Large intestine (tissue), 3 donors: ENCODE results near the gene SIK3. TPM values are rescaled to one million over a fixed set of nuclear protein-coding genes. Genes with fewer than 3 reads are reported as not detected.

Experiments used
- DNase-seq, 2 donors: peaks; one replicate each; pipeline versions ENCODE4 v3.0.0 to v3.0.0-alpha.2; 2013
- H3K27ac ChIP-seq: one replicate; pipeline ENCODE4 v1.5.1; 2013; ENCODE audit warnings: low read length
- H3K27me3 ChIP-seq: 2 replicates; pipeline ENCODE4 v1.6.1; 2013; ENCODE audit warnings: low read length; ENCODE audit not compliant: control insufficient read depth, insufficient read depth
- H3K36me3 ChIP-seq: 2 replicates; pipeline ENCODE4 v1.6.1; 2013; ENCODE audit warnings: low read length; ENCODE audit not compliant: control insufficient read depth, insufficient read depth
- H3K4me1 ChIP-seq: one replicate; pipeline ENCODE4 v1.6.1; 2013; ENCODE audit warnings: low read length; ENCODE audit not compliant: control insufficient read depth, insufficient read depth
- H3K4me3 ChIP-seq: one replicate; pipeline ENCODE4 v1.5.1; 2013; ENCODE audit warnings: low read length
- H3K9me3 ChIP-seq: one replicate; pipeline ENCODE4 v1.6.1; 2013; ENCODE audit warnings: mild to moderate bottlenecking, low read depth, low read length, moderate library complexity; ENCODE audit not compliant: control insufficient read depth
- WGBS: methylation state at CpG from one replicate; pipeline ENCODE4 v1.1.5; 2013; ENCODE audit warnings: low lambda C conversion rate; ENCODE audit not compliant: insufficient coverage; 5-methylcytosine and 5-hydroxymethylcytosine counted together
- polyA plus RNA-seq: library from polyadenylated mRNA; unstranded; fragments of 120-200 nt; gene quantifications from one replicate; pipeline ENCODE4 v1.2.1, GENCODE V29; 2013

SIK3 gene
- polyA plus RNA-seq, 1 donor: 34.6 TPM

- no peaks in the 10 kb centered on the region for H3K36me3 ChIP-seq
- no peaks in the 10 kb centered on the region for H3K27me3 ChIP-seq
- DNase-seq: no peak
- H3K4me1 ChIP-seq: peaks cover 15% of the 10 kb centered on the region
- no peak overlapping the region for H3K27ac ChIP-seq
- no peaks in the 10 kb centered on the region for H3K9me3 ChIP-seq
- 100% methylated on average over 2 of the region's 5 CpGs for WGBS
- no peak overlapping the region for H3K4me3 ChIP-seq
These were observed 5.2 kb downstream of the SIK3 start for GRCh38 chr11:117092951-117093590.

- H3K4me3 ChIP-seq: no peak overlapping the region
- no peaks in the 10 kb centered on the region for H3K9me3 ChIP-seq
- H3K27ac ChIP-seq: no peak overlapping the region
- peaks cover 15% of the 10 kb centered on the region for H3K4me1 ChIP-seq
- no peaks in the 10 kb centered on the region for H3K27me3 ChIP-seq
- WGBS: no CpG with 5 or more reads among the region's 4 CpGs
- H3K36me3 ChIP-seq: no peaks in the 10 kb centered on the region
- DNase-seq: no peak
These were observed 6.3 kb downstream of the SIK3 start for GRCh38 chr11:117091753-117092477.

- peaks cover under 1% of the 10 kb centered on the region for H3K4me1 ChIP-seq
- H3K27ac ChIP-seq: no peak overlapping the region
- H3K9me3 ChIP-seq: no peaks in the 10 kb centered on the region
- WGBS: no CpG with 5 or more reads among the region's 5 CpGs
- H3K4me3 ChIP-seq: no peak overlapping the region
- DNase-seq: no peak
- H3K27me3 ChIP-seq: no peaks in the 10 kb centered on the region
- no peaks in the 10 kb centered on the region for H3K36me3 ChIP-seq
These were observed 8.0 kb downstream of the SIK3 start for GRCh38 chr11:117090111-117090706.

GRCh38 chr11:117089685-117090084 is 8.5 kb downstream of the SIK3 start:
- WGBS: 100% methylated on average over 1 of the region's 7 CpGs

GRCh38 chr11:117087446-117087845 is 10.8 kb downstream of the SIK3 start:
- Histone ChIP-seq H3K4me3 (no peak overlapping the region), H3K36me3 (no peaks in the 10 kb centered on the region), H3K4me1 (no peaks in the 10 kb centered on the region), H3K27me3 (no peaks in the 10 kb centered on the region), H3K27ac (no peak overlapping the region), H3K9me3 (no peaks in the 10 kb centered on the region)
- WGBS: 100% methylated on average over 3 of the region's 3 CpGs
- no peak for DNase-seq

More at GRCh38 chr11:117089685-117090084, 8.5 kb downstream of the SIK3 start:
- H3K36me3 ChIP-seq: no peaks in the 10 kb centered on the region
- no peaks in the 10 kb centered on the region for H3K9me3 ChIP-seq
- DNase-seq: no peak
- H3K4me3 ChIP-seq: no peak overlapping the region
- no peaks in the 10 kb centered on the region for H3K4me1 ChIP-seq
- H3K27ac ChIP-seq: no peak overlapping the region
- no peaks in the 10 kb centered on the region for H3K27me3 ChIP-seq

- Histone ChIP-seq H3K4me3 (no peak overlapping the region), H3K27me3 (no peaks in the 10 kb centered on the region), H3K9me3 (no peaks in the 10 kb centered on the region), H3K4me1 (no peaks in the 10 kb centered on the region), H3K27ac (no peak overlapping the region), H3K36me3 (no peaks in the 10 kb centered on the region)
- DNase-seq: no peak
- no CpG with 5 or more reads among the region's 4 CpGs for WGBS
These were observed 13.2 kb downstream of the SIK3 start for GRCh38 chr11:117084992-117085391.

DNA sequence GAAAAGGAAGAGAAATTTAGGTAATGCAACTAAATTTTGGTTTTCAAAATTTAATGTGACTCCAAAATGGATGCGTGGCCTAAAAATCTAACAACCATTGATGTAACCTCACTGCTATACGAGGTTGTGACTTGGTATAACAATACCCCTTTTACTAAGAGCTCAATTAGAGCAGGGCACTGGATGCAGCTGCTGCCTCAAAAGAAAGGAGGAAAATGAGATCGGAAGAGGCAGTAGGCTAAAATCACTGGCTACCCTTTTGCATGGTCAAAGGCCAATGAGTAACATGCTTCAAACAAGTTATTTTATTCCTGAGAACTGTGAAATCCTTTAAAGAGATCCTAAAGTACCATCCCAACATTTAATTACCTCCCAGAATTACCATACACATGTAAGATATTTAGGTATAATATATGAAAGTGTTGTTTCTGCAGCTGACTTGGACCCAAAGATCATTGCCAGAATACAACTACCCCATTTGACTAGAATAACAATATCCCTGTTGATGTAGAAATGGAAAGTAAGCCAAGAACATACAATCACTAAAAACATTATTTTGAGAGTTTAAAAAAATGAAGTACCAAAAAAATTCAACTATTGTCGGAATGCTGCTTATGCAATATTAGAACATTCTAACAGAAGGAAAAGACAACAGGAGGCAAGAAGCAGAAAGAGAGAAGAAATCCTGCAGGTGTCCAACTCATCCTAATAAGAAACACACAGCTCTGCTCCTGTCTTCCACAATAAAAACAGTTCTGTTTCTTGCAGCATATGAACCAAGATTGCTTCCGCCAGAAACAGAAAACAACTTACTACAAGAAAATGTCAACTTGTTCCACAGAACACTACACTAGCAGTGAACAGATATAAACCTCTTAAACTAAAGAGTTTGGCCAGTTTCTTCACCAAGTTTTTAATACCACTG is 15.0 kb downstream of the SIK3 start:
- H3K4me3 ChIP-seq: no peak overlapping the region
- H3K27ac ChIP-seq: no peak overlapping the region
- no peaks in the 10 kb centered on the region for H3K36me3 ChIP-seq
- H3K27me3 ChIP-seq: no peaks in the 10 kb centered on the region
- DNase-seq: no peak
- no peaks in the 10 kb centered on the region for H3K4me1 ChIP-seq
- WGBS: no CpG with 5 or more reads among the region's 5 CpGs
- H3K9me3 ChIP-seq: no peaks in the 10 kb centered on the region

GRCh38 chr11:117081908-117082307 is 16.3 kb downstream of the SIK3 start:
- H3K9me3 ChIP-seq: no peaks in the 10 kb centered on the region
- WGBS: no CpG with 5 or more reads among the region's 1 CpG
- H3K4me1 ChIP-seq: peaks cover 9% of the 10 kb centered on the region
- H3K27ac ChIP-seq: no peak overlapping the region
- no peak overlapping the region for H3K4me3 ChIP-seq
- DNase-seq: no peak
- H3K36me3 ChIP-seq: no peaks in the 10 kb centered on the region
- H3K27me3 ChIP-seq: no peaks in the 10 kb centered on the region

DNA sequence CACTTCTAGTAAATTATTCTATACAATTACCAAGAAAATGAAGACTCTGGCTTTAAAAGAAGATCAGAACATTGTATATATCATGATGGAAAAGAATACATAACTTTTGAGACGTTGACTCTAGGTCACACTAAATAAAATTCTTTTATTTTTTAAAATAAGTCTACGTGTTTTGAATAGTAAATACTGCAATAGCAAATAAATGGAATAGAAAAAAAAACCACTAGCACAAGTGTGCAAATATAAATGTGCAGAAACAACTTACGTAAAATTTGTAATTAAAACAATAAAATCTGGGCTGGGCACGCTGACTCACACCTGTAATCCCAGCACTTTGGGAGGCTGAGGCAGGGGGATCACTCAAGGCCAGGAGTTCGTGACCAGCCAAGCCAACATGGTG is 17.9 kb downstream of the SIK3 start:
- Histone ChIP-seq H3K4me3 (no peak overlapping the region), H3K4me1 (peaks cover 10% of the 10 kb centered on the region), H3K36me3 (no peaks in the 10 kb centered on the region), H3K27me3 (no peaks in the 10 kb centered on the region), H3K9me3 (no peaks in the 10 kb centered on the region), H3K27ac (no peak overlapping the region)
- WGBS: 100% methylated on average over 2 of the region's 5 CpGs
- no peak for DNase-seq
